ENCODE measurements around the gene RNU6-9. TPM values are rescaled to one million over a fixed set of nuclear protein-coding genes. Genes with fewer than 3 reads are reported as not detected.

RNU6-9 gene
- total RNA-seq, 1 experiment from 2014 or later = not detected

DNA sequence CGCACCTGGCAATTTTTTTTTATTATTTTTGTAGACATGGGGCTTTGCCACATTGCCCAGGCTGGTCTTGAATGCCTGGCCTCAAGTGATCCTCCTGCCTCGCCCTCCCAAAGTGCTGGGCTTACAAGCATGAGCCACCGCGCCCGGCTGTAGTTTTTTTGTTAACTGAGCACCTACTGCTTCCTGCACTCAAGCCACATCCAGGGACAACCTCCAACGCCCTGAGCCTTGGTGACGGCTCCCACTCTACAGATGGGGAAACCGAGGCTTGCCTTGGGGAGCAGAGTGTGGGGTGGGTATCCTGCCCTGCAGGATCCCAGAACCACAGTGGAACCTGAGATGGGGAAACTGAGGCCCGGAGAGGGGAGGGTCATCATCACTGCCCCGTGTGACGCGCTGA is 38.1 kb upstream of the RNU6-9 start:
- H3K36me3 ChIP-seq = no peaks in the 10 kb centered on the region
- DNase-seq = no peak
- no peaks in the 10 kb centered on the region for H3K9me3 ChIP-seq (replicated peaks)
- no peak overlapping the region for H3K4me3 ChIP-seq
- H3K27ac ChIP-seq = no peak overlapping the region
- peaks cover 4% of the 10 kb centered on the region for H3K4me1 ChIP-seq
- H3K27me3 ChIP-seq = no peaks in the 10 kb centered on the region

DNA sequence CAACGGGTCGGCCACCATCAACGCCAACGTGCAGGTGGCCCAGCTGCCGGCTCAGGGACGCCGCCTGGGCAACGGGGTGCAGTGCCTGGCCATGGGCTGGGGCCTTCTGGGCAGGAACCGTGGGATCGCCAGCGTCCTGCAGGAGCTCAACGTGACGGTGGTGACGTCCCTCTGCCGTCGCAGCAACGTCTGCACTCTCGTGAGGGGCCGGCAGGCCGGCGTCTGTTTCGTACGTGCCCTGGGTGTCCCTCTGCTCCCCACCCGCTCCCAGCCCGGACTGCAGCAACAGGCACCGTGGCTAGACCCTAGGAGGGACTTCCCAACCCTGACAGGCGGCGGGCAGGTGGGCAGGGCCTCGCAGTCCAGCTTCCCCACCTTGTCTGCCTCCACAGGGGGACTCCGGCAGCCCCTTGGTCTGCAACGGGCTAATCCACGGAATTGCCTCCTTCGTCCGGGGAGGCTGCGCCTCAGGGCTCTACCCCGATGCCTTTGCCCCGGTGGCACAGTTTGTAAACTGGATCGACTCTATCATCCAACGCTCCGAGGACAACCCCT is 37.6 kb upstream of the RNU6-9 start:
- H3K4me1 ChIP-seq = peaks cover 4% of the 10 kb centered on the region; the same call in 1 of the 2 replicates
- no peak overlapping the region for H3K27ac ChIP-seq
- no peaks in the 10 kb centered on the region for H3K36me3 ChIP-seq
- DNase-seq = no peak
- H3K27me3 ChIP-seq = no peaks in the 10 kb centered on the region
- H3K9me3 ChIP-seq (replicated peaks) = no peaks in the 10 kb centered on the region
- no peak overlapping the region for H3K4me3 ChIP-seq

DNA sequence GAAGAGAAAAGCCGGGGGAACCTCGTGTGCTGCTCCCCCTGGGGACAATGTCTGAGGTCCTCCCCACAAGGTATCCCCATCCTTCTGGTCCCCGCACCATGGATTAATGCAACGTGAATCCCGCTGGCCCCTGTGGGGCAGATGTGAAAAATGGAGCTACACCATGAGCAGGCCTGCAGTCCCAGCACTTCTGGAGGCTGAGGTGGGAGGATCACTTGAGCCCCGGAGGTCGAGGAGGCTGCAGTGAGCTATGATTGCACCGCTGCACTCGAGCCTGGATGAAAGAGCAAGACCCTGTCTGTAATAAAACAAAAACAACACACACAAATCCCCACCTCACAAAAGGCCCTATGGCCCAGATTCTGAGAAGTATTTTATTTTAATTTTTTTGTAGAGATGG is 35.0 kb upstream of the RNU6-9 start:
- Histone ChIP-seq H3K27me3 (no peaks in the 10 kb centered on the region), H3K27ac (no peak overlapping the region), H3K4me3 (no peak overlapping the region)

DNA sequence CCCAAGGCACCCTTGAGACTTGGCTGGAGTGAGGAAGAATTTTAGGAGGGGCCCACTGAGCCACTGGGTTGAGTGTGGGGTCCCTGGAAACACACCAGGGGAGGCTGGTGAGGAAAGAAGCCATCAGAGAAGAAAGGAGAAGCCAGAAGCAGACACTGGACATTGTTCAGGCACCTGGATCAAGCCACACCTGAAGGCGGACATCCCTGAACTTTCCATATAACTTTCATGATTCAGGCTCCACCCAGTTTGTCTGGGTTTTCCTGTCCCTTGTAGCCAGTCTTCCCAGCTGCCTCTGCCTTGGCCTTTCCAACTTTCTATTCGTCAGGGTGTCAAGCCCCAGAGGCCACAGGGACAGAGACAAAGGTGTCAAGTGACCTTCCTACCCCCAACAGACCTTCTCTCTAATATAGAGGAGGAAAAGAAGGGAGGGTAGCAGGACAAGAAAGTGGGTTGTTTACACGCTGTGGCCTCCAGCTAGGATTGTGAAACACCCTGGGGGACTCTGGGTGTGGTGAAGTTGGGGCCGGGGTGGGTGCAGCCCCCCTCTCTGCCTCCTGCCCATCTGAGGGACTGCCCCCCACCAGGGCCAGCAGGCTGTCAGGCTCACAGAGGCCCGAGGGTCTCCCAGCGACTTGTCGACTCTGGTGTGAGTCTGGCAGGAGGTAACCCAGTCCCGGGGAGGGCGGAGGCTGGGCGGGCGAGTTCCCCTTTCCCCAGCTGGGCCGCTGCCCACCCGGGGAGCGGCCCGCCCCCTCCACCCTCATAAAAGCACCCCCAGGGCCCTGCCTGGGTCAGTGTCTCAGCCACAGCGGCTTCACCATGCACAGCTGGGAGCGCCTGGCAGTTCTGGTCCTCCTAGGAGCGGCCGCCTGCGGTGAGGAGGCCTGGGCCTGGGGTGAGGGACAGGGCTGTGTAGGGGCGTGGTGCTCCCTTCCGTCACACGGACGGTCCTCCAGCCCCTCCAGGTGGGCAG is 34.1 kb upstream of the RNU6-9 start, which contains the start of gene CFD:
Gene CFD (plus strand): TSS at position 797 of the 976 bp plus-strand sequence. CDS start 26 bp downstream, at position 823.
- Histone ChIP-seq H3K27me3 (no peaks in the 10 kb centered on the region), H3K4me3 (no peak within 1 kb of the TSS), H3K9me3 (replicated peaks) (no peaks in the 10 kb centered on the region), H3K4me1 (peaks cover 4% of the 10 kb centered on the region; the same call in 1 of the 2 replicates), H3K27ac (no peak within 1 kb of the TSS), H3K36me3 (no peaks in the 10 kb centered on the region)
- peak; percentile 68 to 70 for DNase-seq

More for the DNA sequence above, 35.0 kb upstream of the RNU6-9 start:
- peaks cover 4% of the 10 kb centered on the region; the same call in 1 of the 2 replicates for H3K4me1 ChIP-seq
- no peaks in the 10 kb centered on the region for H3K36me3 ChIP-seq
- H3K9me3 ChIP-seq (replicated peaks) = no peaks in the 10 kb centered on the region
- no peak for DNase-seq

DNA sequence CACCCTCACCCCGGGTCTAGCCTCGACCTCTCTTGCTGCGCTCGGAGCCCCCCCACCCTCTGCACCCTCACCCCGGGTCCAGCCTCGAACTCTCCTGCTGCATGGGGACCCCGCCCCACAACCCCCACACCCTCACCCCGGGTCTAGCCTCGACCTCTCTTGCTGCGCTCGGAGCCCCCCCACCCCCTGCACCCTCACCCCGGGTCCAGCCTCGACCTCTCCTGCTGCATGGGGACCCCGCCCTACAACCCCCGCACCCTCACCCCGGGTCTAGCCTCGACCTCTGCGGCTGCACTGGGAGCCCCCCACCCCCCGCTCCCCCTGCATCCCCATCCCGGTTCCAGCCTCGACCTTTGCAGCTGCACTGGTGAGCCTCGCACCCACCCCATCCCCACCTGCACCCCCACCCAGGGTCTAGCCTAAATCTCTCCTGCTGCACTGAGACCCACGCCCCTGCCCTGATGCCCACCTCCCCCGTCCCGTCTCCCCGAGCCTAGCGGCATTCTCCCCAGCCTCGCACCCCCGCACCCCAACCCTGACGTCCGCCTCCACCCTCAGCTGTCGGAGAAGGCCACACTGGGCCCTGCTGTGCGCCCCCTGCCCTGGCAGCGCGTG is 32.0 kb upstream of the RNU6-9 start:
- peaks cover 4% of the 10 kb centered on the region; the same call in 1 of the 2 replicates for H3K4me1 ChIP-seq
- no peak overlapping the region for H3K27ac ChIP-seq
- no peak overlapping the region for H3K4me3 ChIP-seq
- H3K9me3 ChIP-seq (replicated peaks) = no peaks in the 10 kb centered on the region
- no peaks in the 10 kb centered on the region for H3K27me3 ChIP-seq
- DNase-seq = no peak
- no peaks in the 10 kb centered on the region for H3K36me3 ChIP-seq

DNA sequence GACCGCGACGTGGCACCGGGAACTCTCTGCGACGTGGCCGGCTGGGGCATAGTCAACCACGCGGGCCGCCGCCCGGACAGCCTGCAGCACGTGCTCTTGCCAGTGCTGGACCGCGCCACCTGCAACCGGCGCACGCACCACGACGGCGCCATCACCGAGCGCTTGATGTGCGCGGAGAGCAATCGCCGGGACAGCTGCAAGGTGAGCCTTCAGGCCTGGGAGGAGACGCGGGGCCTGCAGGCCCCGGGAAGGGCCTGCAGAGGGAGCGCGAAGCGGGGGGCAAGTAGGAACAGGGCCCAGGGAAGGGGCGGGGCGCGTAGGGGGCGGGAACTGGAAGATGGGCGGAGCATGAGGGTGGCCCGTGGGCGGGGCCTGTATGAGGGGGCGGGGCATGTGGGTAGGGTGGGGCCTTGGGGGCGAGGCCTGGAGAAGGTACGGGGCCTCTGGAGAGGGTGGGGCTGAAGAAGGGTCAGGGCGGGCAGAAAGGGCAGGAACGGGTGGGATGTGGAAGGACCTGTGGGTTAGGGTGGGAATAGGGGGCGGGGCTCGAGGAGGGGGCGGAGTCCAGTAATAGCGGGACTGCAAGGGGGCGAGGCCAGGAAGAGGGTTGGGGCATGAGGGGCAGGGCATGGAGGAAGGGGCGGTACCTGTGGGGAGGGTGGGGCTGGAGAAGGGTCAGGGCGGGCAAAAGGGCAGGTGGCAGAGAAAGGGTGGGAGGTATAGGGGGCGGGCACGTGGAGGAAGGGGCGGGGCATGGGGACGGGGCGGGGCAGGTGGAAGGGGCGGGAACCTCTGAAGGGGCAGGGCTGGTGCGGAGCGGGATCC is 31.3 kb upstream of the RNU6-9 start:
- Histone ChIP-seq H3K4me1 (peaks cover 4% of the 10 kb centered on the region; the same call in 1 of the 2 replicates), H3K4me3 (no peak overlapping the region), H3K9me3 (replicated peaks) (no peaks in the 10 kb centered on the region), H3K36me3 (no peaks in the 10 kb centered on the region), H3K27ac (no peak overlapping the region), H3K27me3 (no peaks in the 10 kb centered on the region)
- peak; percentile 49 to 50 for DNase-seq

DNA sequence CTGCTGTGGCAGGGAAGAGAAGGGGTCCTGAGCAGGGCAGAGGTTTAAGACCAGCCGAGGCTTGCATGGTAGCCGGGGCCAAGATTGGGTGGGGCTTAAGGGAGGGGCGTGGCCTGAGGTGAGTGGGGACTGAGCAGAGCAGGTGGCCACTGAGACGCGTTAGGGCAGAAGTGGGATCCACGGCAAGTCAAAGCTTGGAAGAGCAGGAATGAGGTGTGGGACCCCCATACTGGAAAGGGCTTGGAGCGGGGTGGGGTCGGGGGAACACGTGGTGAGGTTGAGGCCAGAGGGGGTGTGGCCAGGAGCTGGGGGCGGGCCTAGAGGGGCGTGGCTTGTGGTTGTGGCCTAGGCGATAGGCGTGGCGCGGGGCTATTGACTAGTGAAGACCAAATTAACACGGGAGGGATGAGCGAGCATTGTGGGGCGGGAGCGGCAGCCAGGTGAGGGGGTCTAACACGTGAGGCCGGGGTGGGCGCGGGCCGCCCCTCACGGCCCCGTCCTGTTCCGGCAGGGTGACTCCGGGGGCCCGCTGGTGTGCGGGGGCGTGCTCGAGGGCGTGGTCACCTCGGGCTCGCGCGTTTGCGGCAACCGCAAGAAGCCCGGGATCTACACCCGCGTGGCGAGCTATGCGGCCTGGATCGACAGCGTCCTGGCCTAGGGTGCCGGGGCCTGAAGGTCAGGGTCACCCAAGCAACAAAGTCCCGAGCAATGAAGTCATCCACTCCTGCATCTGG is 30.5 kb upstream of the RNU6-9 start:
- peaks cover 4% of the 10 kb centered on the region; the same call in 1 of the 2 replicates for H3K4me1 ChIP-seq
- H3K27me3 ChIP-seq = no peaks in the 10 kb centered on the region
- peak; percentile 42 to 48 for DNase-seq
- peaks cover 4% of the 10 kb centered on the region; the same call in 1 of the 2 replicates for H3K36me3 ChIP-seq
- no peak overlapping the region for H3K4me3 ChIP-seq
- no peak overlapping the region for H3K27ac ChIP-seq
- H3K9me3 ChIP-seq (replicated peaks) = no peaks in the 10 kb centered on the region

DNA sequence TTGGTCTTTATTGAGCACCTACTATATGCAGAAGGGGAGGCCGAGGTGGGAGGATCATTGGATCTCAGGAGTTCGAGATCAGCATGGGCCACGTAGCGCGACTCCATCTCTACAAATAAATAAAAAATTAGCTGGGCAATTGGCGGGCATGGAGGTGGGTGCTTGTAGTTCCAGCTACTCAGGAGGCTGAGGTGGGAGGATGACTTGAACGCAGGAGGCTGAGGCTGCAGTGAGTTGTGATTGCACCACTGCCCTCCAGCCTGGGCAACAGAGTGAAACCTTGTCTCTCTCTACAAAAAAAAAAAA is 30.0 kb upstream of the RNU6-9 start:
- Histone ChIP-seq H3K27me3 (no peaks in the 10 kb centered on the region), H3K4me1 (peaks cover 4% of the 10 kb centered on the region; the same call in 1 of the 2 replicates), H3K4me3 (no peak overlapping the region), H3K27ac (no peak overlapping the region), H3K36me3 (peaks cover 5% of the 10 kb centered on the region; the same call in 1 of the 2 replicates), H3K9me3 (replicated peaks) (no peaks in the 10 kb centered on the region)
- no peak for DNase-seq

DNA sequence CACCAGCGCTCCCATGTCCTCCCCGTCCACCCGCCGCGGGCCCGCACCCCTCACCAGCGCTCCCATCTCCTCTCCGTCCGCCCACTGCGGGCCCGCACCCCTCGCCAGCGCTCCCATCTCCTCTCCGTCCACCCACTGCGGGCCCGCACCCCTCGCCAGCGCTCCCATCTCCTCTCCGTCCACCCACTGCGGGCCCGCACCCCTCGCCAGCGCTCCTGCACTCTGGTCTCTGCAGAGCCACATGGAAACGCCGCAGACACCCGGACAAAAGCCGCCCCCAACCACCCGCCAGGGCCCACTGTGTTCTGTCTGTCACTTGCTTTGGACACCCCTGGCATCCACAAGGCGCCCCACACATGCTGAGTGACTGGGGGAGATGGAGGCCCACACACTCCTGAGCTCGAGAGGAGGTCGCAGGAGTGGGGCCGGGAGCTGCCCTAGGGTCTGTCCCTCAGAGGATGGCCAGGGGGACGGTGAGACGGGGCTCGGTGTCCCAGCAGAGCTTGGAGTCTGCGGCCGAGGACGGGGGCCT is 26.4 kb upstream of the RNU6-9 start:
- no peaks in the 10 kb centered on the region for H3K4me1 ChIP-seq
- H3K4me3 ChIP-seq = no peak overlapping the region
- H3K27me3 ChIP-seq = no peaks in the 10 kb centered on the region
- H3K9me3 ChIP-seq (replicated peaks) = no peaks in the 10 kb centered on the region
- DNase-seq = no peak
- no peak overlapping the region for H3K27ac ChIP-seq
- H3K36me3 ChIP-seq = peaks cover 9% of the 10 kb centered on the region; the same call in 1 of the 2 replicates

DNA sequence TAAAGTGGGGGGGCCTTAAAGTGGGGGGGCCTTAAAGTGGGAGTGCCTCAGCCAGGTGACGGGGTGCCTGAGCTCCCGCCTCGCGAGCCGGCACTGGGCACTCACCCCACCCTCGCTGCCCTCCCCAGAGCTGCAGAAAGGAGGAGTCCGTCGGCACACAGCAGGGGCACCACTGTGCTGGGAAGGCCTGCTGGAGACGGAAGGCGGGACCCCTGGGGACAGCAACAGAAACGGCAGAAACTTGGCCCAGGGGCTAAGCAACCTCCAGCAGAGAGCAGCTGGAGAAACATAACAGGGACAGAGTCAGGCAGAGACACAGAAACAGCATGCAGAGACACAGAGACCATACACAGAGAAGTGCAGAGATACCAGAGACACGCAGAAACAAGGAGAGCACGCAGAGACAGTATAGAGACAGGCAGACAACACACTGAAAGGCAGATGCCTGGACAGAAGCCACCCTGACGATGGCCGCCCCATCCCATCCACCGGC is 25.9 kb upstream of the RNU6-9 start:
- no peak for DNase-seq

DNA sequence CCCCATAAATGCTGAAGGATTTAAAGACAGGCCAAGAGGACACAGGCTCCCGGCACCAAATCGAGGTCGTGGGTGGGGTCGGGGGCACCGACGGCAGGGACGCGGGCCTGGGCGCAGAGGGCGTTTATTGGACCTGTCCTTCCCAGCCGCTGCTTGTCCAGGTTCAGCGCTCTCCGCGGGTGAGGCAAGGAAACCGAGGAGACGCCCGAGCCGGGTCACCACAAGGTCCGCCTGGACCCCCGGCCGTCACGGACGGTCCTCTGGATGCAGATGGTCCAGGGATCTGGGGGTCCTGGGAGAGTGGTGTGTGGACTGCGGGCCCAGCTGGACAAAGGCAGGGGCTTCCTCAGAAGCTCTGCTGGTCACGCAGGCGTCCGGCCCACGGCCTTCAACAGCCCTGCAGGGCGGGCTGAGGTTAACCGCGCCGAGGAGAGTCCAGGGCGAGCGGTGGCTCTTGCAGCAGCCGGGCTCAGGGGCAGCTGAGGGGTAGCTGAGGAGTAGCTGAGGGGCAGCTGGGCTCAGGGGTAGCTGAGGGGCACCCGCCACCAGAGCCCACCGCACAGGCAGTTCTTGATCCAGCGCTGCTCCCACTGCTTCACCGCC is 25.3 kb upstream of the RNU6-9 start:
- Histone ChIP-seq H3K27me3 (no peaks in the 10 kb centered on the region), H3K27ac (no peak overlapping the region), H3K36me3 (peaks cover 9% of the 10 kb centered on the region; the same call in 1 of the 2 replicates), H3K4me1 (no peaks in the 10 kb centered on the region), H3K4me3 (no peak overlapping the region), H3K9me3 (replicated peaks) (no peaks in the 10 kb centered on the region)
- DNase-seq = no peak

More for the DNA sequence above, 25.9 kb upstream of the RNU6-9 start:
- Histone ChIP-seq H3K36me3 (peaks cover 9% of the 10 kb centered on the region; the same call in 1 of the 2 replicates), H3K27me3 (no peaks in the 10 kb centered on the region), H3K9me3 (replicated peaks) (no peaks in the 10 kb centered on the region), H3K4me1 (no peaks in the 10 kb centered on the region), H3K27ac (no peak overlapping the region), H3K4me3 (no peak overlapping the region)

DNA sequence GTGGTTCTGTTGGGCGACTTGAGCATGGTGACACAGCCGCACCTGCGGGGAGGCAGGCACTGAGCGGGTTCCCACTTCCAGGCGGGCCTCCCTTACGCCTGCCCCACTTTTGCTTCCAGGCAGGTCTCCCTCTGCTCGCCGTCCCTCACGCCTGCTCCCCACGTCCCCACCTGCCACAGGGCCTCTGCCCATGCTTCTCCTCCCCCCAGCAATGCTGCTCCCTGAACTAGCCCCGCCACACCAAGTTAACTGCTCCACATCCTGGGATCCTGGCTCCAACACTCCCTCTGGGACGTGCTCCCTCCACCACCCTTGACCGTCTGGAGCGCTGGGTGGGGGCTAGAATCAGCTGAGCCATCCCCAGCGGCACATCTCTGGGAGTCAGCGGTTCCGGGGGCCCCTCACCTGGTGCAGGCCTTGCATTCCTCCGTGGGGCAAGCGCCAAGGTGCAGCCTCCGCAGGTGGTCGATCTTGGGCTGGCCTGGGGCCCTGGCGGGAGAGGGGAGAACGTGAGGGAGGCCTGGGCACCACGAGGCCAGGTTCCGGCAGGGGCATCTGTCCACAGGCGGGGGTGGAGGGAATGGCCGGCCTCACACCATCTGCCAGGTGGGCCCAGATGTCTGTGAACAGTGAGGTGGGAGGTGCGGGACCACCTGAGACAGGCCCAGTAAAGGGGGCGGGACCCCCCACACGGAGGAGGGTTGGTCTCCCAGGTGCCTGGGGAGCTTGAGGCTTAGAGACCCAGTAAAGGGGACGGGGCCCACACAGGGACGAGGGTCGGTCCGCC is 24.6 kb upstream of the RNU6-9 start:
- no peaks in the 10 kb centered on the region for H3K9me3 ChIP-seq (replicated peaks)
- no peak overlapping the region for H3K27ac ChIP-seq
- H3K27me3 ChIP-seq = no peaks in the 10 kb centered on the region
- H3K4me1 ChIP-seq = no peaks in the 10 kb centered on the region
- H3K4me3 ChIP-seq = no peak overlapping the region
- DNase-seq = no peak
- H3K36me3 ChIP-seq = peaks cover 11% of the 10 kb centered on the region; the same call in 1 of the 2 replicates

All from SJCRH30 (cell line).